Fibroblast of mammary gland (primary cell): Measurements from ENCODE around the gene IER5L.

Source experiments
- DNase-seq: peaks from one replicate; pipeline ENCODE4 v3.0.0-alpha.2; 2010; ENCODE audit warnings: low read depth
- H3K4me3 ChIP-seq: 2 replicates; pipeline ENCODE4 v1.5.1; 2011; ENCODE audit warnings: low read depth, mild to moderate bottlenecking, low read length, moderate library complexity; ENCODE audit not compliant: control insufficient read depth
- TF ChIP-seq, protein P1 (sequence below): conservative IDR thresholded peaks from 2 replicates; pipeline ENCODE4 v1.5.1; 2011; ENCODE audit warnings: low read depth, low read length, inconsistent platforms; ENCODE audit not compliant: control insufficient read depth, insufficient read depth

Gene IER5L

DNA sequence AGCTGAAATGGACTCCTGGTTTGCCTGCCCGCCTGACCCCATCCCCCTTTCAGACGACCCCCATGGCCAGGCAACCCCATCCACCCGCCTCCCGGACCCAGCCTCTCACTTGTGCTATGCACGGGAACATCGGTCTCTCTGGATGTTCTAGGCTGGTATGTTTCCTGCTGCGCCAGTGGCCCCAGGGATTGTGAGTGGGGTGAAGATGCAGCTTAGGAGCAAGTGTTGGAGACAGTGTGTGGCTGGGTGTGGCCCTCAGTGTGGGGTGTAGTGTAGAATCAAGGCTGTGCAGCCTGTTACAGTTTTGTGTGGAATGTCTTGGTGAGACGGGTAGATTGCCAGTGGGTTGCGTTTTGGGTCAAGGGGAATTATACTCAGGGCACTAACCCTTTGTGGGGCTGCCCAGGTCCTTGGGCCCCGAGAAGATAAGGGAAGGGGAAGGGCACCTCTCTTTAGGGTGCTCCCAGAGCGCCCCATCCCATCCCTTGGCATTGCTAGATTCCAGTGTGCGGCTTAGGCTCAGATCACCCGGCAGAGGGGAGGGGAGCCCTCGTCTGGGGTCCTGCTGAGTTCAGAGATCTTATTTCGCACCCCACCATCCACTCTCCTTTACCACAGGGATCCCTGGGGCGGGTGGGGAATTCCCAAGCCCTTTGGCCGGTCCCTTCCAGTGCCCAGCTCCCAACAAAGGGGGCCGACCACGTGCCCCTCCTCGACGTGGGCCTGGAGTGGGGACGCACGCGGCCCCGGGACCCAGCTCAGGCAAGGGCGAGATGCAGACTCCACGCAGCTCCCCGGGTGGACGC is 4.6 kb downstream of the IER5L start:
- no peak for DNase-seq
- TF ChIP-seq, protein P1, sequence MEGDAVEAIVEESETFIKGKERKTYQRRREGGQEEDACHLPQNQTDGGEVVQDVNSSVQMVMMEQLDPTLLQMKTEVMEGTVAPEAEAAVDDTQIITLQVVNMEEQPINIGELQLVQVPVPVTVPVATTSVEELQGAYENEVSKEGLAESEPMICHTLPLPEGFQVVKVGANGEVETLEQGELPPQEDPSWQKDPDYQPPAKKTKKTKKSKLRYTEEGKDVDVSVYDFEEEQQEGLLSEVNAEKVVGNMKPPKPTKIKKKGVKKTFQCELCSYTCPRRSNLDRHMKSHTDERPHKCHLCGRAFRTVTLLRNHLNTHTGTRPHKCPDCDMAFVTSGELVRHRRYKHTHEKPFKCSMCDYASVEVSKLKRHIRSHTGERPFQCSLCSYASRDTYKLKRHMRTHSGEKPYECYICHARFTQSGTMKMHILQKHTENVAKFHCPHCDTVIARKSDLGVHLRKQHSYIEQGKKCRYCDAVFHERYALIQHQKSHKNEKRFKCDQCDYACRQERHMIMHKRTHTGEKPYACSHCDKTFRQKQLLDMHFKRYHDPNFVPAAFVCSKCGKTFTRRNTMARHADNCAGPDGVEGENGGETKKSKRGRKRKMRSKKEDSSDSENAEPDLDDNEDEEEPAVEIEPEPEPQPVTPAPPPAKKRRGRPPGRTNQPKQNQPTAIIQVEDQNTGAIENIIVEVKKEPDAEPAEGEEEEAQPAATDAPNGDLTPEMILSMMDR = no peak
- peak overlapping the region; percentile 69 for H3K4me3 ChIP-seq

- TF ChIP-seq, protein P1 = no peak
- no peak for DNase-seq
- no peak overlapping the region for H3K4me3 ChIP-seq
These were observed 5.2 kb downstream of the IER5L start for GRCh38 chr9:129172816-129173215.

GRCh38 chr9:129171993-129172751 is 5.9 kb downstream of the IER5L start:
- TF ChIP-seq, protein P1 = no peak
- H3K4me3 ChIP-seq = no peak overlapping the region
- no peak for DNase-seq

DNA sequence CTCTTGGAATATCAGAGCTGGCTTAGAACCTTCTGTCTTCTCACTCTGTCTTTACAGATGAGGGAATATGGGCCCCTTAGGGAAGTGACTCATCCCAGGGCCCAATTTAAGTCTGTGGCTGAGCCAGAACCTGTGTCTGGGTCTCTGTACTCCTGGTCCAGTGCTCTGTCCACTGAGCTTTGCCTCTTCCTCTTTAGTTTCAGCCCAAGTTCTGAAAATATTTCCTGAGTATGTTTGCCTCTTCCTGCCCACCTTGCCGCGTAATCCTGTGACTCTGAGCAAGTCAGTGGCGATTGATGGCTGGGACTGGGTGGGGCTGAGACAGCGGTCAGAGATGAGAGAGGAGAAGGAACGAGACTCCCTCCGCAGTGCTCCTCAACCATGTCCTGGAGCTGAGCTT is 7.8 kb downstream of the IER5L start:
- peak; percentile 43 for DNase-seq
- H3K4me3 ChIP-seq = no peak overlapping the region
- TF ChIP-seq, protein P1 = no peak

DNA sequence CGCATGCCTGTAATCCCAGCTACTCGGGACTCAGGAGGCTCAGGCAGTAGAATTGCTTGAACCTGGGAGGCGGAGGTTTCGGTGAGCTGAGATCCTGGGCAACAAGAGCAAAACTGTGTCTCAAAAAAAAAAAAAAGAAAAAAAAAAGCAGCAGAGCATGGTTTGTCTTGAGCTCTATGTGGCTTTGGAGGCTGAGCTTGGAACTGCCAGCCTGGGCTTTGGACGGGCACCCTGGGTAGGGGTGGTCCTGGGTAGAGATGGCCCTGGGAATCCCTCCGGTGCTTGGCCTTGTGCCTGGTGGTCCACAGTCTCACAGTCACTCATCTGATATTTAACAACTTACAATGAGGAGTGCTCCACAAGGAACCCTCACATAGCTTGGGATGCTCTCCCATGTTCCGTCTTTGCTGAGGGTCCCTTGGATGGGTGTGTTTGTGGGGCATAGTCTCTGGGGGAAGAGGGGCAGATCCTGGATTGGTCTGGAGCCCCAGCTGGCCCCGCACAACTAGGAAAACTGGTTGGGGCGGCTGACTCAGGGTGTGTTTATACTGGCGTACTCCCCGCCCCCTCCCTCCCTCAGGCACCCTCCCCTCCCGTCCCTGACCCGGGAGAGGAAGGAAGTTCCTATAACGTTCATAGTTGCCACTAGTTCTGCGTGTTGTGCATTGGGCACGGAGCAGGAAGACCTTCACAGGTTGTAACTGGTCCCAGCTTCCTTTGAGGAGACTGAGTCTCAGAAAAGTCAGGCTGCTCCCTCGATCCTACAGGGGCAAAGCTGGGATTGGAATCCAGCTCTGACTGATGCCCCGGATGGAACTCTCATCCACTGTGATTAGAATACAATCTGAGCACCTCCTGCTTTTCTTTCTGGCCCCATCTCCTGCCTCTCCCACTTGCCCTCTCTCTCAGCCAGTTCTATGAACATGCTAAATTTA is 11.2 kb downstream of the IER5L start:
- TF ChIP-seq, protein P1 = no peak
- H3K4me3 ChIP-seq = peak overlapping the region; percentile 27
- DNase-seq = peak; percentile 75

DNA sequence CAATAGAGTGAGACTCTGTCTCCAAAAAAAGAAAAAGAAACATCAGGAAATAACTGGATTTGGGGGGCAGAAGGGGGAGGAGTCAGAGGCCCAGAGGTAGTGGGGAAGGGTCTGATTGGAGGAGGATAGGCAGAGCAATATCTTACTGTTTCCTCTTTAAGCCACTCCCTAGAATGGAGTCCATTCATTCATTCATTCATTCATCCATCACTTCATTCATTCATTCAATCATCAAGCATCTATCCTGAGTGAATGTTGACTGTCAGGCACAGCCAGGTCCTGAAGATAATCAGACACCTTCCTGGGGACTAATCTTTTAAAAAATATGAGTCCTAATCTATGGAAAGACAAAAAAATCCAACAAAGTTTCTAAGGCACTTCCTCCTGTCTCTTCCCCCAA is 12.9 kb downstream of the IER5L start:
- no peak for DNase-seq
- no peak overlapping the region for H3K4me3 ChIP-seq
- TF ChIP-seq, protein P1 = no peak
